Activated CD4-positive, CD25-positive, alpha-beta regulatory T cell treated with anti-CD3 and anti-CD28 coated beads, Interleukin-2, amount 50 U/mL, for 16 hours (primary cell): ENCODE results near the gene USP50.
"Not testable (repeated sequence)": the region's sequence is repeated elsewhere in the genome, so short reads cannot be mapped to it uniquely, and the experiment has no call there.

Source experiments
- DNase-seq: peaks from one replicate; pipeline ENCODE4 v3.0.0-alpha.2; 2020; ENCODE audit warnings: low read depth, low spot score

Gene USP50

DNA sequence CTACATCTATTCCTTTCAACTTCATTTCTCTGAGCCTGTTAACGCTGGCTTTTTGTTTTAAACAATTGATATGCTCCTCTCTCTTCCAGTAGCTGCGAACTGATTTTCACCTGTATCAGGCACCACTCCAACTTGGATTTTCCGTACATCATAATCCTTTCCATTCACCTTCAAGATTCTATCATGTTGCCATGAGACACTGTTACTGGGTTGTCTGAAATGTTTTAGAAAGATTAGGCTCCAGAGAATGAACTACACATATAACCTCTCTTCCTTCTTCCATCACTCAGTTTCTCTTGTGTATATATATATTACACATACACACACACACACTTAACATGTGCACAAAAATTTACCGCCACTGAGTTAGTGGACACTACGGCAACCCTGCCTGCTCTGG lies at the start of gene USP50:
Gene USP50 (minus strand): TSS at position 101 of the 400 bp plus-strand sequence. CDS start 141 bp downstream, outside the sequence.
- no peak for DNase-seq

DNA sequence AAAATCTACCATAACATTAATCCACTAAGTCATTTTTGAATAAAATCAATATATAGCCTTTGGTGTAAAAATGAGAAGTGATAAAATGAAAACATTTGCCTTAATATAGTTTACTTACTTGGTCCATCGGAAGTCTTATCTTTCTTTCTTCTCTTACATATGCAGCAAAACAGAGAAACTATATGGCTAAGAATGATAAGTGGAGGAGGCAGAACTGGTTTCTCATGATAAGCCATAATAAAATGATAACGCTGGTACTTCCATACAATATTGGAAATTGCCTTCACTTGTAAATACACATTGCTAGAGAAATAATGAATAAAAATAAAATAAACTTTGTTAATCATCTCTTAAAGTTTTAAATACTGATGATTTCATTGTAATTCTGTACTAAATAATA lies 47.8 kb upstream of the USP50 start:
- DNase-seq: no peak

DNA sequence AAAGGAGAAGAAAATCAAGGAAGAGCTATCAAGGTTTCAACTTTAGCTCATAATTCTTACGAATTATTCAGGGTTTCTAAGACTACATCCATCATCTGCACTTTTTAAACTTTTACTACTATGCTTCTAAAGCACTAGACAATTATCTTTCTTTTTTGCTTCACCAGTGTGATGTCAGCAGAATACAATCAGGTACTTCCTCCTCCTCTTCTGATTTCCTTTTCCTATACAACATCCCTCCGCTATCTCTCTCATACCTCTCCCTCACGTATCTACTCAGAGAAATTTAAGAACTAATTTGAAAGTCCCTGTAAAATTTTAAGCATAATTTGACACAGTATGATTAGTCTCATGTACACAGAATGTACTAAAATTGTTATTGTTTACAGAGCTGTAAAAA lies 47.3 kb upstream of the USP50 start:
- DNase-seq: no peak

DNA sequence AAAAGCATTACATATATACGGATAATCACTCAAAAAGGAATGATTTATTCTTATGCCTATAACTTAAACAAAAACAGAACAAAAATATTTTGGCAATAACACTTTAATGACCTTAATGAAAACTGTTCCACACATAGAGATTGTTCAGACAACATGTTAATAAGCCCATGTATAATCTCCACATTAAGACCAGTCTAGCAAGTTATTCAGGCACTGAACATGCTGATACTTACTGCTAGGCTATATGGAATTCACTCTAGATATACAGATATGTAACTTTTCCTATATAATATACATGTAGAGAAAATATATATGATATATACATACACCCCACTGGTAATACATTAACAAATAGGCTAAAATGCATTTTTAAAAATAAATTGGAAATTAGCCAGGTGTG lies 43.8 kb upstream of the USP50 start:
- no peak for DNase-seq

DNA sequence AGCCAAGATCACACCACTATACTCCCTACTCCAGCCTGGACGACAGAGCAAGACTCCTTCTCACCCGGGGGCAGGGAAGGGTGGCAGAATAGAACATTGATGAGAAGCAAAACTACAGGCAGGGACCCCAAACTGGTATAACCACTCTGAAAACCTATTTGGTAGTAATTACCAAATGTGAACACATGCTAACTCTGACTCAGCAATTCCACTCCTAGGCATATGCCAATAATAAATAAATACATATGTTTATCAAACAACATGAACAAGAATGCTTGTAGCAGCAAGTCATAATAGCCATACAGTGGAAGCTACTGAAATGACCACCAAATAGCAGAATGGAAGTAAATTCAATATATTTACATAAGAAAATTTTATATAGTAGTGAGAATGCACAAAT lies 31.0 kb upstream of the USP50 start:
- no peak for DNase-seq

DNA sequence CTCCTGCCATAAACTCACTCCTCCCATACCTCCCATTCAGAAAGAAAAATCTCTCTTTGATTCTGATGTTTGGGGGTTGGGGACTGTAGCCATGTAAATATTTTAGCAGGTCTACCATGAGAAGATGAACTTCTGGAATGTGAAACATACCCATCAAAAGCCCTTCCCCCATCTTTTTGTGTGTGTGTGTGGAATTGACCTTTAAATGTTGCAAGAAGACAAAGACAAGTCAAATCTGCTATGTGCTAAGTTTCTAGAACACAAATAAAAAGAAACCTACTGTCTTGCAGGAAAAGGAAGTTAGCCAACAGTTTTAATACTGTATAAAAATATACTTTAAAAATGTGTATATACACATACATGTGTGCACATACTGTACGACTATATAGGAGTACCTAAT lies 29.7 kb upstream of the USP50 start:
- DNase-seq: no peak

DNA sequence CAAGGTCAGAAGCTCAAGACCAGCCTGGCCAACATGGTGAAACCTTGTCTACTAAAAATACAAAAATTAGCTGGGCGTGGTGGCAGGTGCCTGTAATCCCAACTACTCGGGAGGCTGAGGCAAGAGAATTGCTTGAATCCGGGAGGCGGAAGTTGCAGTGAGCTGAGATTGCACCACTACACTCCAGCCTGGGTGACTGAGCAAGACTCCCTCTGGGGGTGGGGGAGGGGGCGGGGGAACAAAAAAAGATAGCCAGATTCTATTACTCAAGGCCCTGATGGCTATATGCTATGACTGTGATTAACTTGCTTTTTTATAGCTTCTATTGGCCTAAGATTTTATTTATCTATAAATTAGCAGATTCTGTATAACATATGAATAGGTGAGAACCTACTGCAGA lies 27.4 kb upstream of the USP50 start:
- not testable (repeated sequence) for DNase-seq

DNA sequence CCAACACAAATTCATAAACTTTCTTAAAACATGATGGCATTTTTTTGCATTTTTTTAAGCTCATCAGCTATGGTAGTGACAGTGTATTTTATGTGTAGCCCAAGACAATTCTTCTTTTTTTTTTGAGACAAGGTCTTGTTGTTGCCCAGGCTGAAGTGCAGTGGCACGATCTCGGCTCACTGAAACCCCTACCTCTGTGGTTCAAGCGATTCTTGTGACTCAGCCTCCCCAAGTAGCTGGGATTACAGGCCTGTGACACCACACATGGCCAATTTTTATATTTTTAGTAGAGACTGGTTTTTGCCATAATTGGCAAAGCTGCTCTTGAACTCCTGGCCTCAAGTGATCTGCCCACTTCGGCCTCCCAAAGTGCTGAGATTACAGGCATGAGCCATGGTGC lies 17.3 kb upstream of the USP50 start:
- no peak for DNase-seq

DNA sequence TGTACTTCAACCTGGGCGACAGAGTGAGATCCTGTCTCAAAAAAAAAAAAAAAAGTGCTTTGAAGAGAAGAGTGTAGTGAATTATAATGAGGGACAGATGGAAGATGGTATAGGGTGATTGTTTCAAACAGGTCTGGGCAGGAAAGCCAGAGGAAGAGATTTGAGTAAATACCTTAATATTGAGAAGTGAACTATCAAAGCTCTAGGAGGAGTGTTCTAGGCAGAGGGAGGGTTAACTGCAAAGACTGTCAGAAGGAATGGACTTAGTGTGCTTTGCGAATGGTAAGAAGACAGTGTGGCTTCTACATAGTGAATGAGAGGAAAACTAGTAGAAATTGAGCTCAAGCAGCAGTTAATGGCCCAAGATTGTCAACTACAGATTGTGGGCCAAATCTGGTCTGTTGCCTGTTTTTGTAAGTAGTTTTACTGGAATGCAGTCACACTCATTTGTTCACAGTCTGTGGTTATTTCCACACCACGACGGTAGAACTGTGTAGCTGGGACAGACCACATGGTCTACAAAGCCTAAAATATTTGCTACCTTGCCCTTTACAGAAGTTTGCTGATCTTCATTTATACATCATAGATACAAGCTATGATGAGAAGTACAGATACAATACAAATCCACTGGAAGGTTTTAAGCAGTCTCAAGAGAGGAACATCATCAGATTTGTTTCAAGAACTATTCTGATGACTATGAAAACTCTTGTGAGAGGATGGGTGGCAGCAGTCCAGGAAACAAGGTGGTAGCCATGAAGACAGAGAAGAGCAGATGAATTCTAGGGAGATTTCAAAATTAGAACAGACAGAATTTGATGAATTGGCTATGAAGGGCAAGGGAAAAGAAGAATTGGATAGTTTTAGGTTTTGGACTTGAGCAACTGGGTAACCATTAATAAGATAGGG lies 16.5 kb upstream of the USP50 start:
- DNase-seq: no peak

DNA sequence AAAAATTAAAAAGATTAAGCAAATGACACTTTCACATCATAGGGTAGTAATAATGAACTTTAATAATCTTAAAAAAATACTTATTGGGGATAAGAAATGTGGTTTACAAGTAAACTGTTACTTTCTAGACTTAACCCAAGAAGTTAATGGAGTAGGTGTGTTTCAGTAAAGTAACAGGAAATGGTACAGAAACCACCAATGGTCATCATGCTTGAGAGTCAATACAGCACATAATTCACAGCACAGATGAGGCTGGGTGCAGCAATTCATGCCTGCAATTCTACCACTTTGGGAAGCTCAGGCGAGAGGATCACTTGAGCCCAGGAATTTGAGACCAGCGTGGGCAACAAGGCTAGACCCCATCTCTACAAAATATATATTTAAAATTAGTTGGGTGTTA lies 11.5 kb upstream of the USP50 start:
- DNase-seq: no peak

DNA sequence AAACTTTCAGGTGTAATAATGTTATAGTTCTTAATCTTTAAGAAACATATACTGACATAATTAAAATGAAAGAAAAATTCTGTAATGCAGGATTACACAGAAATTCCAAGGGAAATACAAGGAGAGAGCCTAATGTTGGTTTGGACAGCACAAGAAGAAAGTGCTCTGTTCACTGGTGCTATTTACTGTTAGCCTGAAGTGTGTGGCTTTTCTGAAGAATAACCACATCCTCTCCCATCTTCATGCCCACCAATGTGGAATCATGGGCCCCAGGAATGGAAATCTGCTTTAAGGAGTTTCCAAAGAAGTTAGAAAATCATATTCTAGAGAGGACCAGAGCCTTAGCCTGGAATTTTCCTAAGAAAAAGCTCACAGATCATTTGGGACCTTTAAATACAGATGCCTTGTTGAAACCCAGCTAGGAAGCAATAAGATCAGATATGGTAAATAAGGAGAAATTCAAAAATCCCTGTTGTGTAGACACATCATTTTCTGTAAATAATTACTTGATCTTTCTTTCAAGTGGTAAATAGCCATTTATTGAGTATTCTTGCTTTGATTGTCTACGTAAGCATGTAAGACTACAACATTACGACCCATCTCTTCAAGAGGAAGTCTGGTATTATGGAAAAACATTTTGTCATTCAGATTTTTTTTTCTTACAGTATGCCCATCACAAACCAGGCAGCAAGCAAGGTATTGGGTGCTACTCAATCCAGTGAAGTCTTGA lies 10.3 kb upstream of the USP50 start:
- DNase-seq: no peak

DNA sequence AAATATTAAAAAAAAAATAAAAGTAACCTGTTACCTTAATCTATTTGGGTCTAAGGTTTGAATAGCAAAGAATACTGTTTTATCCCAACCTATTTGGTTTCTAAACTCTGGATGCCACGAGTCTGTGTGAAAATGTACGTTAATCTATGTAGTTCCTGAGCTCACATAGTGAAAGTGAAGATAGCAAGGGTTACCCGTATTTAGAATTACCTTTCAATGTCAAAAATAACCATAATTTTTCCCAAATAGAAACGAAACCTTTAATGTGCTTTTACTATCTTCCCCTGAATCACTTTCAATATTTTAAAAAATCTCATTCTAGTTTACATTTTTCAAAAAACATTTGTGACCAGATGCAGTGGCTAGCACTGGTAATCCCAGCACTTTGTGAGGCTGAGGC lies 5.8 kb upstream of the USP50 start:
- no peak for DNase-seq

DNA sequence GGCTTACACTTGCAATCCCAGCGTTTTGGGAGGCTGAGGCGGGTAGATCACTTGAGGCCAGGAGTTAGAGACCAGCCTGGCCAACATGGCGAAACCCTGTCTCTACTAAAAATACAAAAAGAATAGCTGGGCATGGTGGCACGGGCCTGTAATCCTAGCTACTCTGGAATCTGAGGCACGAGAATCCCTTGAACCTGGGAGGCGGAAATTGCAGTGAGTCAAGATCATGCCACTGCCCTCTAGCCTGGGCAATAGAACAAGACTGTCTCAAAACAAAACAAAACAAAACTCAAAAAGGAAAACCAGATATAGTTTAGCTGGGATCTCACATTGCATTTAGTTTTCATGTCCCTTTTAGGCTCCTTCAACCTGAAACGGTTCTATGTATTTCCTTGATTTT lies 2.9 kb upstream of the USP50 start:
- DNase-seq: no peak

DNA sequence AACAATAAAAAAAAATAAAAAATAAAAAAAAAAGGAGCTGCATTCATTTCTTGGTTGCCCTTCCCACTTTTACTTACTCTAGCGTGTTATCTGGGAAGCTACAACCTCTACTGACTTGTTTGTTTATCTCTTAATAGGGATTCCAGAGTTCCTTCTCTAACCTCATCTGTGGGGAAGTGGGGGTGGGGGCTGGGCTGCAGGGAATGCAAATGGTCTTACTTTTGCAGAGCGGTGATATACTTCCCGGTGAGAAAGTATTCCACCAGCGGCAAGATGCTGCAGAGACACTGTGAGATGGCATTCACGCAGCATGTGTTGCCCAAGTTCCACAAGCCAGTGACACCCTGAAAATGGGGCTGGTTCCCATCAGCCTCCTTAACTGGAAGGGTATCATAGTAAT lies 2.1 kb downstream of the USP50 start:
- no peak for DNase-seq

DNA sequence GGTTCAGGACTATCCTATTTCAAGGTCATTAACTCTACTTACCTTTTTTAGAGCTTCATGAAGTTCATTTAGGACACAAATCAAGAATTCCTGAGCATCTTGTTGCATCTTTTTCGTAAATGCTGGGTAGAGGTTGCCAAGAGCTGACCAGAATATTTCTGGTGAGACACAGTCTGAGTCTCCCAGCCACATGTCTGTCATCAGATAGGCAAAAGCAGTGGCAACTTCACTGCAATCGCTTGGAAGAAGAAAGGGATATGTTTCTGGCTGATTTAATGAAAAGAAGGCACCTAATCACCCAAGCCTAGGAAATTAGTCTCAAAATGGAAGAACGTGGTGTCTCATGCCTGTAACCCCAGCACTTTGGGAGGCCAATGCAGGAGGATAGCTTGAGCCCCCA lies 2.9 kb downstream of the USP50 start:
- no peak for DNase-seq

DNA sequence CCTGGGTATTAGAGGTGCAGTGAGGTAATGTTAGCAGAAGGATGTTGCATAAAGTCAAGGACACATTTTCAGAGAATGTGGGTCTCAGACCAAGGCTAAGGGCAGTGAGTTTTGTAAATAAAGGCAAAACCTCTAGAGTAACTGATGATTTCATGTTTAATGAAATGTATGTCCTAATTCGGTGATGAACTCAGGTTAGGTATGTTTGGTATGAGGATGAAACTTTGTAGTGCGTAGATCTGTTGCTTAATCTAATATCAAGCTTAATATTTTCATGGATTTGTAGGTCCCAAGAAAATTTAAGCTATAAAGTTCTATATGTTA lies 3.6 kb downstream of the USP50 start:
- DNase-seq: no peak

DNA sequence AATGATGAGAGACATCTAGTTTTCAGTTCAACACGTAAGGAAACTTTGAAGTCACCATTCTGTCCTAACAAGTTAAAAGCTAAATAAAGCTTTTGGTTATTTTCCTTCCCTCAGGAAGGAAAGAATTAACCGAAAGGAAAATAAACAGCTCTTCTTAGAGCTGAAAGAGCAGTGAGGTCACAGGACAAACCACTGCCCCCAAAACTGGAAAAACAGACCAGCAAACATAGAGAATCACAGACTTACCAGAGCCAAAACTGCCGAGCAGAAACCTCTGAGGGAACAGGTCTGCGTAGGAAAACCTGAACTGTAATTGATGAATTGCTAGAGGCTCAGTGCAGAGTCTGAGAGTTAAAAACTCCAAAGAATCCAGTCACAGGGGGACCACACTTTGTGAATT lies 14.7 kb downstream of the USP50 start:
- no peak for DNase-seq

DNA sequence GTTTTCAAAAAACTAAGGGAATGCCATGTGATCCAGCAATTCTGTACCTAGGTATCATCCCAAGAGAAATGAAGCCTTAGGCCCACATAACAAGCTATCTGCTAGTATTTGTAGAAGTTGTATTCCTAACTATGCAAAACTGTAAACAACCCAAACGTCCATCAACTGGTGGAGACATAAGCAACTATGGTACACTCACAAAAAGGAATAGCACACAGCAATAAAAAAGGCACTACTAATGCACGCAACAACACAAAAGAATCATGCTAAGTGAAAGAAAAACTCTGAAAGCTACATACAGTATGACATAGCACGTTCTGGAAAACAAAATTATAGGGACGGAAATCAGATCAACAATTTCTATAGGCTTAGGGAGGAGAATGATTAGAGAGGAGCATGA lies 15.3 kb downstream of the USP50 start:
- DNase-seq: no peak

DNA sequence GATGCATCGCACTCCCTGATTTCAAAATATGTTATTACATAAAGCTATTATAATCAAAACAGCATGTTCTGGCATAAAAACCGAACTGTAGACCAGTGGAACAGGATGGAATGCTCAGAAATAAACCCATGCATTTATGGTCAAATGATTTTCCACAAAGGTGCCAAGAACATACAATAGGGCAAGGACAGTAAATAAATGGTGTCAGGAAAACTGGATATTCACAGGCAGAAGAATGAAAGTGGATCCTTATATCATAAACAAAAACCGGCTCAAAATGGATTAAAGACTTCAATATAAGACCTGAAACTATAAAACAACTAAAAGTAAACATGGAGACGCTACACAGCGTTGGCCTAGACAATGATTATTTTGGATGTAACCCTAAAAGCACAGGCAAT lies 22.6 kb downstream of the USP50 start:
- DNase-seq: no peak

DNA sequence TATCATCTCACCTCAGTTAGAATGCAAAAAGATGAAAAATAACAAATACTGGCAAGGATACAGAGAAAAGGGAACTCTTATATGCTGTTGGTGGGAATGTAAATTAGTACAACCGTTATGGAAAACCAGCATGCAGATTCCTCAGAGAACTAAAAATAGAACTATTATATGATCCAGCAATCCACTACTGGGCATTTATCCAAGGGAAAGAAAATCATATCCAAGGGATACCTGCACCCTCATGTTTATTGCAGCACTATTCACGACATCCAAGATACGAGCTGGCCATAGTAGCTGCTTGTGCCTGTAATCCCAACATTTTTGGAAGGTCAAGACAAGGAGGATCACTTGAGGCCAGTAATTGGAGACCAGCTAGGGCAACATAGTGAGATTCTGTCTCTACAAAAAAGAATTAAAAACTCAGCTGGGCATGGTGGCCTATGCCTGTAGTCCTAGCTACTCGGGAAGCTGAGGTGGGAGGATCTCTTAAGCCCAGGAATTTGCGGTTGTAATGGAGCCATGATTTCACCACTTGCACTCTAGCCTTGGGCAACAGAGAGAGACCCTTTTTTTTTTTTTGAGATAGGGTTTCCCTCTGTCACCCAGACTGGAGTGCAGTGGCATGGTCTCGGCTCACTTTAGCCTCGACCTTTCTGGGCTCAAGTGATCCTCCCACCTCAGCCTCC lies 26.6 kb downstream of the USP50 start:
- no peak for DNase-seq

DNA sequence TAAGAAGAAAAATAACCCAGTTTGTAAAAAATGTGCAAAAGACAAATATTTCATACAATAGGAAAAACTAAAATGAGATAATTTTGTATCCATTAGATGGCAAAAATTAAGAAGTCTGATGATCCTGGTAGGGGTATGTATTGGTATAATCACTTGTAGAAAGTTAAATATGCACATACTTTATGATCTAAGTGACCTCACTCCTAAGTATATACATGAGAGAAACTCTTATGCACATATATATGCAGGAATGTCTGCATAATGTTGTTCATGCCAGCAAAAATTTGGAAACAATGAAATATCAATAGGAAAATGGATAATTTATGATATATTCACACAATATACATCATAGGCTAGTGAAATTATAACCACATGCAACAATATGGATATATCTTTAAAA lies 33.5 kb downstream of the USP50 start:
- no peak for DNase-seq

DNA sequence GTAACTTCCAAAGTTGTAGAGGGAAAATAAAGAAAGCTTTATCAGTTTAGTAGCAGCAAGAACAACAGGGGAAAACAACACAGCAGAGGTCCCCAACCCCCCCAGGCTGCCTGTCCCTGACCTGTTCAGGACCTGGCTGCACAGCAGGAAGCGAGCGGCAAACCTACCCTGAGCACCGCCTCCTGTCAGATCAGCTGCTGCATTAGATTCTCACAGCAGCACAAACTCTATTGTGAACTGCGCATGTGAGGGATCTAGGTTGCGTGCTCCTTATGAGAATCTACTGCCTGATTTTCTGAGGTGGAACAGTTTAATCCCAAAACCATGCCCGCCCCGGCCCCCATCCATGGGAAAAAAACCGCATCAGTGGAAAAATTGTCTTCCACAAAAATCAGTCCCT lies 40.3 kb downstream of the USP50 start:
- no peak for DNase-seq

DNA sequence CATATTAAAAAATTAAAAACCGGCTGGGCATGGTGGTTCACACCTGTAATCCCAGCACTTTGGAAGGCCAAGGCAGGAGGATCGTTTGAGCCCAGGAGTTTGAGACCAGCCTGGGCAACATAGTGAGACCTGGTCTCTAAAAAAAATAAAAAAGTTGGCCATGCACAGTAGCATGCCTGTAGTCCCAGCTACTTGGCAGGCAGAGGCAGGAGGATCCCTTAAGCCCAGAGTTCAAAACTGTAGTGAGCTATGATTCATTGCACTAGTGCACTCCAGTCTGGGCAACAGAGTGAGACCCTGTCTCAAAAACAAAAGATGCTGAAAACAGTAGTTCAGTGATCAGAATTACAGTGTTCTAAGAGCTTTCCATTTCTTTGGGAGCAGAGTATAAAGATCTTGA lies 40.8 kb downstream of the USP50 start:
- DNase-seq: not testable (repeated sequence)
